ENCODE results near the gene NAPEPLD.

GRCh38 chr7:103065667-103066066 is 83.2 kb downstream of the NAPEPLD start:
- TF ChIP-seq EZH2 (IDR thresholded peaks at IDR 0.05; ENCODE audit: insufficient read depth, low read length) (no peak), CTCF (IDR thresholded peaks at IDR 0.05; ENCODE audit: insufficient read depth, low read depth, low read length) (peak; percentile 29)

Data from astrocyte (in vitro differentiated cells and primary cell).